Adipose tissue (tissue), 3 donors: ENCODE data around the gene PIK3R3. TPM values are rescaled to one million over a fixed set of nuclear protein-coding genes. Genes with fewer than 3 reads are reported as not detected.
"Not testable (repeated sequence)": the region's sequence is repeated elsewhere in the genome, so short reads cannot be mapped to it uniquely, and the experiment has no call there.

Source experiments
- H3K27ac ChIP-seq: one replicate; pipeline ENCODE4 v1.5.1; 2013; ENCODE audit warnings: low read depth, low read length
- WGBS, 3 donors: extraction: QIAGEN DNeasy Blood & Tissue Kit; methylation state at CpG; one replicate each; pipeline ENCODE4 v1.1.7; 2013; 5-methylcytosine and 5-hydroxymethylcytosine counted together
- polyA plus RNA-seq, 3 donors: library from polyadenylated mRNA; stranded (reverse); fragments of 200-250 nt; gene quantifications; one replicate each; pipeline ENCODE4 v1.2.3, GENCODE V29; 2013
- donor health status: healthy with polysubstance abuse.
- donor health status: Bipolar disorder and iron deficiency.
- donor health status: healthy.

PIK3R3 gene
- polyA plus RNA-seq, 3 donors: 4.2 to 36.5 (median 16.4) TPM

- H3K27ac ChIP-seq: no peak overlapping the region
- 82 to 96% (median 93%) methylated on average over 5 of the region's 5 CpGs for WGBS, 3 donors
These were observed 14.5 kb downstream of the PIK3R3 start for GRCh38 chr1:46117810-46118494.

GRCh38 chr1:46114925-46115603 lies 17.4 kb downstream of the PIK3R3 start:
- H3K27ac ChIP-seq: no peak overlapping the region
- WGBS, 3 donors: 77 to 87% (median 77%) methylated on average over 2 of the region's 2 CpGs

GRCh38 chr1:46113948-46114347 lies 18.5 kb downstream of the PIK3R3 start:
- 80 to 90% (median 81%) methylated on average over 5 of the region's 5 CpGs for WGBS, 3 donors

GRCh38 chr1:46112108-46112507 lies 20.3 kb downstream of the PIK3R3 start:
- WGBS, 3 donors: 98 to 100% (median 100%) methylated on average over 1 of the region's 1 CpG
- no peak overlapping the region for H3K27ac ChIP-seq

More at GRCh38 chr1:46113948-46114347, 18.5 kb downstream of the PIK3R3 start:
- H3K27ac ChIP-seq: no peak overlapping the region

- 81 to 87% (median 84%) methylated on average over 1 of the region's 1 CpG for WGBS, 3 donors
These were observed 21.9 kb downstream of the PIK3R3 start for GRCh38 chr1:46110521-46110920.

GRCh38 chr1:46102769-46103476 lies 29.5 kb downstream of the PIK3R3 start:
- WGBS, 3 donors: 94 to 96% (median 94%) methylated on average over 6 of the region's 6 CpGs
- no peak overlapping the region for H3K27ac ChIP-seq

More at GRCh38 chr1:46110521-46110920, 21.9 kb downstream of the PIK3R3 start:
- no peak overlapping the region for H3K27ac ChIP-seq

- no peak overlapping the region for H3K27ac ChIP-seq
- 95 to 97% (median 97%) methylated on average over 1 of the region's 1 CpG for WGBS, 3 donors
These were observed 33.2 kb downstream of the PIK3R3 start for GRCh38 chr1:46099215-46099614.

- WGBS, 3 donors: 91 to 93% (median 91%) methylated on average over 3 of the region's 3 CpGs
- no peak overlapping the region for H3K27ac ChIP-seq
These were observed 34.3 kb downstream of the PIK3R3 start for GRCh38 chr1:46098027-46098712.

GRCh38 chr1:46097149-46097472 lies 35.3 kb downstream of the PIK3R3 start:
- H3K27ac ChIP-seq: no peak overlapping the region
- WGBS, 3 donors: 98 to 100% (median 100%) methylated on average over 1 of the region's 1 CpG

- 82 to 85% (median 84%) methylated on average over 10 of the region's 10 CpGs for WGBS, 3 donors
- H3K27ac ChIP-seq: no peak overlapping the region
These were observed 35.9 kb downstream of the PIK3R3 start for GRCh38 chr1:46096269-46097148.

GRCh38 chr1:46095110-46095509 lies 37.3 kb downstream of the PIK3R3 start:
- 97 to 99% (median 98%) methylated on average over 3 of the region's 3 CpGs for WGBS, 3 donors
- not testable (repeated sequence) for H3K27ac ChIP-seq

- WGBS, 3 donors: 68 to 80% (median 75%) methylated on average over 4 of the region's 4 CpGs
- H3K27ac ChIP-seq: no peak overlapping the region
These were observed 37.9 kb downstream of the PIK3R3 start for GRCh38 chr1:46094471-46095005.

- not testable (repeated sequence) for H3K27ac ChIP-seq
- WGBS, 3 donors: 92 to 98% (median 97%) methylated on average over 4 of the region's 4 CpGs
These were observed 38.6 kb downstream of the PIK3R3 start for GRCh38 chr1:46093832-46094231.

- H3K27ac ChIP-seq: no peak overlapping the region
- WGBS, 3 donors: 95 to 100% (median 97%) methylated on average over 1 of the region's 1 CpG
These were observed 44.5 kb downstream of the PIK3R3 start for GRCh38 chr1:46087891-46088290.

- WGBS, 3 donors: 94 to 97% (median 97%) methylated on average over 5 of the region's 5 CpGs
- no peak overlapping the region for H3K27ac ChIP-seq
These were observed 45.9 kb downstream of the PIK3R3 start for GRCh38 chr1:46086576-46086975.

- 78 to 92% (median 79%) methylated on average over 1 of the region's 1 CpG for WGBS, 3 donors
- H3K27ac ChIP-seq: no peak overlapping the region
These were observed 47.6 kb downstream of the PIK3R3 start for GRCh38 chr1:46084553-46085451.

- no peak overlapping the region for H3K27ac ChIP-seq
These were observed 48.9 kb downstream of the PIK3R3 start for GRCh38 chr1:46083579-46083978.
